Activated CD8-positive, alpha-beta memory T cell treated with anti-CD3 and anti-CD28 coated beads for 4 hours (primary cell): ENCODE data around the gene GP1BA.
A peak's percentile ranks its signal among the peaks of the same experiment; 100 is the strongest.

Experiments
- DNase-seq, 2 donors: peaks; one replicate each; pipeline ENCODE4 v3.0.0-alpha.2; 2020; ENCODE audit warnings: low read depth in 2 of 2

The GP1BA gene

GRCh38 chr17:4931963-4932362 is at the start of gene GP1BA:
Gene GP1BA (plus strand): TSS chr17:4932277. CDS start chr17:4932605, 328 bp downstream.
- DNase-seq: no peak

GRCh38 chr17:4884489-4884888 is 47.6 kb upstream of the GP1BA start:
- DNase-seq: no peak

- DNase-seq: no peak
Observed at GRCh38 chr17:4886830-4887229, 45.2 kb upstream of the GP1BA start.

GRCh38 chr17:4887581-4887980 is 44.5 kb upstream of the GP1BA start:
- DNase-seq: no peak

GRCh38 chr17:4891411-4892410 is 40.4 kb upstream of the GP1BA start:
- DNase-seq: no peak

GRCh38 chr17:4892499-4893221 is 39.4 kb upstream of the GP1BA start:
- no peak for DNase-seq

- DNase-seq: no peak
Observed at GRCh38 chr17:4893272-4893671, 38.8 kb upstream of the GP1BA start.

- no peak for DNase-seq
Observed at GRCh38 chr17:4893721-4894560, 38.1 kb upstream of the GP1BA start.

GRCh38 chr17:4895121-4895520 is 37.0 kb upstream of the GP1BA start:
- no peak for DNase-seq

GRCh38 chr17:4895657-4896331 is 36.3 kb upstream of the GP1BA start:
- no peak for DNase-seq

- no peak for DNase-seq
Observed at GRCh38 chr17:4896332-4897197, 35.5 kb upstream of the GP1BA start.

- no peak for DNase-seq
Observed at GRCh38 chr17:4897198-4897687, 34.8 kb upstream of the GP1BA start.

GRCh38 chr17:4897785-4898184 is 34.3 kb upstream of the GP1BA start:
- no peak for DNase-seq

- no peak for DNase-seq
Observed at GRCh38 chr17:4898351-4898750, 33.7 kb upstream of the GP1BA start.

- no peak for DNase-seq
Observed at GRCh38 chr17:4898927-4899326, 33.1 kb upstream of the GP1BA start.

GRCh38 chr17:4899341-4900230 is 32.5 kb upstream of the GP1BA start, which contains the start of gene C17orf107:
Gene C17orf107 (plus strand): TSS chr17:4899536. CDS start chr17:4899763, 227 bp downstream.
- DNase-seq: peak; percentile 93 to 97

- DNase-seq: peak in 1 of 2 donors; percentile 30
Observed at GRCh38 chr17:4900231-4901107, 31.6 kb upstream of the GP1BA start.

- no peak for DNase-seq
Observed at GRCh38 chr17:4901108-4901647, 30.9 kb upstream of the GP1BA start.
